ENCODE data around the gene VWC2L.

Gene VWC2L

DNA sequence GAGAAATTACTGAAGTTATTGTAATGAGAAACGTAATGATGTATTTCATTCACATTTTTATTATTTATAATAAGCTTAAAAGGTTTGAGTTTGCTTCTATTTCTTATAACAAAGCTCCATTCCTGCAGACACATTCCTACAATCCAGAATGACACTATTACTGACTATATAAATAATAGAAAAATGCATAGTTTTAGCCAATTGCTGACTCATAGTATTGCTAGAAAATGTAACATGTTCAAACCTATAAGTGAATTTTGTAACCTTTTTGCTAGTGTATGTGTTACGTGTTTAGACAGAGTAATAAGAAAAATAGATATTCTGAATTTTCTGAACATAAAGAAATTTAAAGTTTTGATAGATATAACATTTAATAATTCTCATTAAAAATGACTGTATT lies 9.3 kb upstream of the VWC2L start:
- Mint-ChIP-seq H3K4me3 (no peak overlapping the region), H3K9me3 (no peaks in the 10 kb centered on the region), H3K27ac (no peak overlapping the region), H3K36me3 (ENCODE audit: low read depth) (no peaks in the 10 kb centered on the region), H3K4me1 (ENCODE audit: low read depth) (no peaks in the 10 kb centered on the region), H3K27me3 (ENCODE audit: low read depth) (no peaks in the 10 kb centered on the region)
- no peak for DNase-seq (ENCODE audit: low spot score)

DNA sequence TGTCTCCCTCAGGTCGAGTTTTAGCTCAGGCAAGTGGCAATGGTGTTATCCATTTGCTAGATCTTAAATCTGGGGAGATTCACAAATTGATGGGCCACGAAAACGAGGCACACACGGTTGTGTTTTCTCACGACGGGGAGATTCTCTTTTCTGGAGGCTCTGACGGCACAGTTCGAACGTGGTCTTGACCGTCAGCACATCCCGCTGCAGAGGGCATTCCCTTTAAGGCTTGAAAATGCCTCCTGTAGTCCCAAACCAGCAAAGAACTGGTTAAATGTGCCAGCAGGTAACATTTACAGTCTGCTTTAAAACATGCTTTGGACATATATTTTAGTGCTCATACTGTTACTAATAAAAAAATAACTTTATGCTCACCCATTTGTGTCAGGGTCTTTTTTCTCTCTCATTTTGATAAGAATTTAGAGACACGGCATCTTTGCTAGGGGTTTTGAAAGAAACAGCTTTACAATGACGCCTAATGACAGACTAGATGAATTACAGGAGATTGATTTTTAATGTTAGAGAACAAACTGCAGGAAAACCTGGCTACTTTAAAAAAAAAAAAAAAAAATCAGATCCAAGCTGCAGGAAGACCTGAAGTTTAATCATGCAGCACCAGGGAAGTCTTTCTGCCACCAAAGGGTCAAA lies 602 bp upstream of the VWC2L start:
- Mint-ChIP-seq H3K36me3 (ENCODE audit: low read depth) (no peaks in the 10 kb centered on the region), H3K9me3 (no peaks in the 10 kb centered on the region)

DNA sequence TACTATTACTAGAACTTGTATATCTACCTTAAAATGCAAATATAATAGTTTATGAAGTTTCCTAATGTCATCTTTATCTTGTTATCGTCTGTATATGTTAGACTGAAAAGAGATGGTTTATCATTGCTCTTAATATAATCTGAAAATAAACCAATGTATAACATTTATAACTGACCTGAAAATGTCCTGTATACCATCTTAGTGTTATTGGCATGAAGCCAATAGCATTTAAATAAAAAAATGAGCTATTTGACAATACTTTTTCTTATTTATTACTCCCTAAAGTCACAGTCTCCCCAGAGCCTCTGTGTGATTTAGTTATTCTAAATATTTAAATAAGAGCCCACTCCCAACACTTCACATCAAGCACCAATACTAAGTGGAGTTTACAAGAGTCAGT lies 1.8 kb downstream of the VWC2L start:
- Mint-ChIP-seq H3K4me3 (no peak overlapping the region), H3K27me3 (ENCODE audit: low read depth) (no peaks in the 10 kb centered on the region), H3K36me3 (ENCODE audit: low read depth) (no peaks in the 10 kb centered on the region), H3K27ac (no peak overlapping the region), H3K9me3 (no peaks in the 10 kb centered on the region), H3K4me1 (ENCODE audit: low read depth) (no peaks in the 10 kb centered on the region)
- DNase-seq (ENCODE audit: low spot score) = no peak

More for the DNA sequence above, 602 bp upstream of the VWC2L start:
- Mint-ChIP-seq H3K27ac (no peak overlapping the region), H3K4me3 (no peak overlapping the region), H3K4me1 (ENCODE audit: low read depth) (no peaks in the 10 kb centered on the region), H3K27me3 (ENCODE audit: low read depth) (no peaks in the 10 kb centered on the region)
- no peak for DNase-seq (ENCODE audit: low spot score)

DNA sequence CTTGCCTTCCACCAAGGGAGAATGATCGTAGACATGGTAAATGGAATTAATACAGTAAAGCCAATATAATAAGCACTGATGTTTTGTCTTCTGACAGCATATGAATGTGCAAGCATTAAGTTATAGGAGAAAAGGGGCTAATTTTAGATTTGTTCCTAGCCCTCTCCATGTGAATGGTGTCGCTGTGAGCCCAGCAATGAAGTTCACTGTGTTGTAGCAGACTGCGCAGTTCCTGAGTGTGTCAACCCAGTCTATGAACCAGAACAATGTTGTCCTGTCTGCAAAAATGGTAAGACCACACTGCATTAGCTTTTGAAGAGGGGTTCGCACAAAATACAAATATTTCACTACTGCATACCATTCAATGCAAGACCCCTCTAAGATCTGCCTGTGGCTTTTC lies 25.6 kb downstream of the VWC2L start:
- no peaks in the 10 kb centered on the region for H3K9me3 Mint-ChIP-seq
- no peaks in the 10 kb centered on the region for H3K4me1 Mint-ChIP-seq (ENCODE audit: low read depth)
- DNase-seq (ENCODE audit: low spot score) = no peak
- no peaks in the 10 kb centered on the region for H3K27me3 Mint-ChIP-seq (ENCODE audit: low read depth)
- H3K27ac Mint-ChIP-seq = no peak overlapping the region
- no peaks in the 10 kb centered on the region for H3K36me3 Mint-ChIP-seq (ENCODE audit: low read depth)
- H3K4me3 Mint-ChIP-seq = no peak overlapping the region

DNA sequence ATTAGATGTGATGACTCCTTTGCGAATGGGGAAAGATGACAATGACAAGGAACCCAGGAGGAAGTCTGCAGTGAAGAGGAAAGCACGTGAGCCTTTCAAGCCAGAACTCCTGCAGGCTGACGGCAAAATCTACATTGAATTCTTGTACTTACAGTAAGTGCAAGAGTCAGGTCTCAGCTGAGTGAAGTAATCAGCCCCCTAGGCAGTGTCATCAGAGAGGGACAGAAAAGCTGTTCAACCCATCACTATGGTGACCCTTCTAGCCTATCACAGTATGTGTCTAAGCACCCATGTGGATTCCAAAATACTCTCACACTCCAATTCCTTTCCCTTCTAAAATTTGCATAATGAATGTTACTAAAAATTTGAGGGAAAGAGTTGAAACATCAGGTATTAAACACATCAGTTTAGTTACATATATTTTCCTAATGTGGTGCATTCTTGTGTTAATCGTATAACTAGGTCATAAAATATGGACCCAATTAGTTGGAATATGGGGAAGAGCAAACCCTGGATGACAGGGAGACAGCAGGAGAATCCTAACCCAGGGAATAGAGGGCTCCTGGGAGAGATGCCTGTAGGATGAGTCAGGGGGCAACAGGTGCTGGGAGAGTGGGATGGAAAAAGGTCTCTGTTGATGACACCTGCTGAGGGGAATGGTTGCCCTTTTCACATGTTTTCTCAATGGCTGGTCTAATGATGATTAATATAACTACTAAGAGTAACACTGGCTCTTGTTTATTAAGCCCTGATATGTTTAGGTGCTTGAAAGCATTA lies 39.5 kb downstream of the VWC2L start:
- no peak overlapping the region for H3K27ac Mint-ChIP-seq
- H3K4me3 Mint-ChIP-seq = no peak overlapping the region
- no peaks in the 10 kb centered on the region for H3K36me3 Mint-ChIP-seq (ENCODE audit: low read depth)
- no peaks in the 10 kb centered on the region for H3K27me3 Mint-ChIP-seq (ENCODE audit: low read depth)
- H3K4me1 Mint-ChIP-seq (ENCODE audit: low read depth) = no peaks in the 10 kb centered on the region
- DNase-seq (ENCODE audit: low spot score) = no peak
- no peaks in the 10 kb centered on the region for H3K9me3 Mint-ChIP-seq

DNA sequence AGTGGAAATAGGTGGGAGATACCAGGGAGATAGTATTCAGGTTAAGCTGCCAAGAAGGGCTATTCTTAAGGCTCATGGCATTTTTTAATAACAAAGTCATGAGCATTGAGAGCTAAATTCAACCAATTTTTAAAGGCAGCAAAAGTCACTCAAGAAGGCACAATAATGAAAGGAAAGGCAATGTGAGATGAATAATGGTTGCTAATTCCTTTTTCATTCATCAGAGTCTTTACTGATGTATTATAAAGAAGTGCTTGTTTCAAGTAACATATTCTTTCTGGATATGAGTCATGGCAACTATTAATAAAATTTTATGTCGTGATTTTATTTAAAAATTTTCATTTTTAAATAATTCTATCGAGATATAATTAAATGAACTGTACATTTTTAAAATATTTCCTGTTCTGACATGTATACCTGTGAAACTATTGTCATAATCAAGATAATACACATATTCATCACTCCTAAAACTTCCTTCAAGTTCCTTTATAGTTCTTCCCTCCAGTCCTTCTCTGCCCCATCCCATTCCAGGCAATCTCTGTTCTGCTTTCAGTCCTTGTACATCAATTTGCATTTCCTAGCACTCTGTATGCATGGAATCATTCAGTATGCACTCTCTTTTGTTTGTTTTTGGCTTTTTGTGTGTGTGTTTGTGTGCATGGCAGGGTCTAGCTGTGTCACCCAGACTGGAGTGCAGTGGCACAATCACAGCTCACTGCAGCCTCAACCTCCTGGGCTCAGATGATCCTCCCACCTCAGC lies 40.8 kb downstream of the VWC2L start:
- Mint-ChIP-seq H3K27me3 (ENCODE audit: low read depth) (no peaks in the 10 kb centered on the region), H3K36me3 (ENCODE audit: low read depth) (no peaks in the 10 kb centered on the region), H3K9me3 (no peaks in the 10 kb centered on the region), H3K4me1 (ENCODE audit: low read depth) (no peaks in the 10 kb centered on the region), H3K27ac (no peak overlapping the region), H3K4me3 (no peak overlapping the region)
- DNase-seq (ENCODE audit: low spot score) = no peak

DNA sequence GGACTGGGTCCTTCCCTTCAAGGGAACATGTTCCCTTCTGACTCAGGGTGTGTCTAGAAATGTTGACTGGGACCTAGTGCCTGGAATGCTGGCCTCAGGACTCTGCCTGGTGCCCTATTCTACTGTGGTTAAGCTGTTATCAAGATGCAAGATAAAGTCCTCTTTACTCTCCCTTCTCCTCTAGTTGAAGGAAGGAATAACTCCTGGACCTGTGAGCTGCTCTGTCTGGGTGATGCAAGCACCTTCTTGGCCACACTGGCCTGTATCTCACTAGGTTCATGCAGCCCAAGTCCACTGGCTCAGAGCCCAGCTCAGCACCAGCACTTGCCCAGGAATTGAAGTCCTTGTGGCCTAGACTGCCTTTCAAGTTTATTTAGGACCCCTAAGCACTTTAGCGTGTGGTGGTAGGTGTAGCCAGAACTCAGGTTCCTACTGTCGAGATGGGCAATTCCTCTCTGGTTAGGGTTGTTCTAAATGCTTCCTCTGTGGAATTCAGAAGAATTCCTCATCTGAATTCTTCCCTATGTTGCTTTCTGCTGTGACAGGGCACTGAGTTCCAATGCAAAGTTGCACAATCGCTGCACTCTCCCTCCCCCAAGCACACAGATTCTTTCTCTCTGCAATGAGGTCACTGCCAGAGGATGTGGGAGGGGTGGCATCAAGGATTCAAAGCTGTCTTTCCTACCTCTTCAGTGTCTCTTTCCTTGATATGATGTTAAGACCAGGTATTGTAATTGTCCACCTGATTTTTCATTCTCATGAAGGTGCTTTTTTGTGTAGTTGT lies 54.7 kb downstream of the VWC2L start:
- Mint-ChIP-seq H3K9me3 (no peaks in the 10 kb centered on the region), H3K27ac (no peak overlapping the region), H3K36me3 (ENCODE audit: low read depth) (no peaks in the 10 kb centered on the region), H3K4me3 (no peak overlapping the region), H3K27me3 (ENCODE audit: low read depth) (no peaks in the 10 kb centered on the region), H3K4me1 (ENCODE audit: low read depth) (no peaks in the 10 kb centered on the region)
- DNase-seq (ENCODE audit: low spot score) = no peak

DNA sequence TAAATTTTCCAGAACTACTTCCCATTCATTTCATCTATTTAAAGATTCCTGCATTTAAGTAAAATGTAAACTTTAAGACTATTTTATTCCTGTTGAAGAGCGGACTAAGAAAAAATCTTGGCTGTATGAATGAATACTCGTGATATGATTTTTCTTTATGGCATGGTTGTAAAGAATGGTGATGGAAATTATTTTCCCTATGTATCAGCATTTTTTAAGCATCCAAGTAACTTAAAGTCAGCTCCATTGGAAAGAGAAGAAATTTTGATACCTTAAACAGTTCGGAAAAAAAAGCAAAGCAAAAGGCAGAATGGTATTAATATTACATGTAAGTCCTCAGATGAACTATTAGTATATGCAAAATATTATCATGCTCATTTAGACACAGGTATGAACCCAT lies 58.9 kb downstream of the VWC2L start:
- no peak overlapping the region for H3K27ac Mint-ChIP-seq
- no peaks in the 10 kb centered on the region for H3K36me3 Mint-ChIP-seq (ENCODE audit: low read depth)
- no peaks in the 10 kb centered on the region for H3K4me1 Mint-ChIP-seq (ENCODE audit: low read depth)
- no peak overlapping the region for H3K4me3 Mint-ChIP-seq
- H3K9me3 Mint-ChIP-seq = no peaks in the 10 kb centered on the region
- no peaks in the 10 kb centered on the region for H3K27me3 Mint-ChIP-seq (ENCODE audit: low read depth)
- no peak for DNase-seq (ENCODE audit: low spot score)

DNA sequence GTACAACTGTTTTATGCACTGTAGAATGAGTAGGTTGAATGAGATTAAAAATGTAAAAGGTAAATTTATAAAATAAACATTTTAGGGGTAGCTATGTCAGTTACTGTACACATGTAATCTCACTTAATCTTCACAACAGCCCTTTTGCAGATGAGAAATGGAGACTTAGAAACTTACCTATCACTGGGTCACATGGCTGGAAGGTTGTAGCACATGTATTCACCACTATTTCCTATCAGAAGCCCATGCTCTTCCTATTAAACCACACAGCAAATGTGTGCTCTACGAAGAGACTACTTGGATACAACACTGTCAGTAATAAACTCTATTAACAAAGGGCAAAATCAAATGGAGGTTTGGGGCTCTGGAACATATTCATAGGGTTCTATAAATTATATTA lies 60.5 kb downstream of the VWC2L start:
- no peaks in the 10 kb centered on the region for H3K9me3 Mint-ChIP-seq
- H3K4me3 Mint-ChIP-seq = no peak overlapping the region
- H3K36me3 Mint-ChIP-seq (ENCODE audit: low read depth) = no peaks in the 10 kb centered on the region
- no peak overlapping the region for H3K27ac Mint-ChIP-seq
- H3K4me1 Mint-ChIP-seq (ENCODE audit: low read depth) = no peaks in the 10 kb centered on the region
- no peak for DNase-seq (ENCODE audit: low spot score)
- no peaks in the 10 kb centered on the region for H3K27me3 Mint-ChIP-seq (ENCODE audit: low read depth)

DNA sequence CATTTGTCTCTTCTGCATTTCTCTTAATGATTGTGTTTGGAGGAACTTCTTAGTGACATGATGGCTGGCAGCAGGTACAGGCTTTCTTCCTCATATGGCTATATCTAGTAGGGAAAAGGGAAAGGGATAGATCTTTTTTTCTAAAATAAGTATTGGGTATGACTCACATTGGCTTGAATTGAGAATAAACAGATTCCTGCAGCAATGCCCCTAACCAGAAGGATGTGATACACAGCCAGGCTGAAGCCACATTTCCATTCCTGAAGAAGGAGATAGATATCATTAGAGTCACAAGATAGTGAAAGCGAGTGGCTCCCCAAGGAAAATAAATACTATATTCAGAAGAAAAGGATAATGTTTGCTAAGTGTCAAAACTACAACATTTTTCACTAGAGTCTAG lies 61.1 kb downstream of the VWC2L start:
- H3K27ac Mint-ChIP-seq = no peak overlapping the region
- no peaks in the 10 kb centered on the region for H3K27me3 Mint-ChIP-seq (ENCODE audit: low read depth)
- DNase-seq (ENCODE audit: low spot score) = no peak
- H3K36me3 Mint-ChIP-seq (ENCODE audit: low read depth) = no peaks in the 10 kb centered on the region
- H3K4me1 Mint-ChIP-seq (ENCODE audit: low read depth) = no peaks in the 10 kb centered on the region
- no peaks in the 10 kb centered on the region for H3K9me3 Mint-ChIP-seq
- H3K4me3 Mint-ChIP-seq = no peak overlapping the region

DNA sequence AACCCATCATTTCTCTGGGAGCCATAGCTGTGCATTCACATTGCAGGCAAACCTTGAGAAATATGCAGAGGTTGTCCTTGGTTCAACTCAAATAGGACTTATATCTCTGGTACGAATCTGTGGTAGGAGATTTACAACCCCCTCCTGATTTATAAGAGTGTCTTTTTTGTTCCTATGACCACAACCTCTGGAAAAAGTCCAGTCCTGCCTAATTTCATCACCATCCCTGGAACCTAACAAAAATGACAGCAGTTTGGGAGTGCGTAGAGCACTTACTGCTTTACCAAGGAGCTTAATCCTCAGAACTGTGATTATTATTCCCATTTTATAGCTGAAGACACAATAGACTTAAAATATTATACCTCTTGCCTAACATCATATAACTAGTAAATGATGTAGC lies 66.5 kb downstream of the VWC2L start:
- DNase-seq (ENCODE audit: low spot score) = no peak
- Mint-ChIP-seq H3K9me3 (no peaks in the 10 kb centered on the region), H3K27ac (no peak overlapping the region), H3K27me3 (ENCODE audit: low read depth) (no peaks in the 10 kb centered on the region), H3K36me3 (ENCODE audit: low read depth) (no peaks in the 10 kb centered on the region), H3K4me1 (ENCODE audit: low read depth) (no peaks in the 10 kb centered on the region), H3K4me3 (no peak overlapping the region)

DNA sequence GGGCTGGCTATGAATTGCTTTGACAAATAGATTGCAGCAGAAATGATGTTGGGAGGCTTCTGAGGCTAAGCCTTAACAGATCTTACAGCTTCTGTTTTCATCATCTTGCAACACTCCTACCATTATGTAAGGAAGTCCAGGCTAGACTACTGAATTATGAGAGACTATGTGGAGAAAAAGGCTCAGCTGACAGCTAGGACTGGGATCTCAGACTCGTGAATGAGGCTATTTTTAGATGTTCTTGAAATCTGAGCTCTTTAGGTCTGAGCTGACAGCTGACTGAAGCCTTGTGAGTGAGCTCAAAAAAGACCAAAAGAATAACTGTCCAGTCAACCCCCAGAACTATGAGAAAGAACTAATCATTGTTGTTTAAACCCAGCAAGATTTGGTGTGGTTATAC lies 70.3 kb downstream of the VWC2L start:
- DNase-seq (ENCODE audit: low spot score) = no peak
- no peaks in the 10 kb centered on the region for H3K27me3 Mint-ChIP-seq (ENCODE audit: low read depth)
- H3K27ac Mint-ChIP-seq = no peak overlapping the region
- H3K4me1 Mint-ChIP-seq (ENCODE audit: low read depth) = no peaks in the 10 kb centered on the region
- H3K9me3 Mint-ChIP-seq = no peaks in the 10 kb centered on the region
- H3K36me3 Mint-ChIP-seq (ENCODE audit: low read depth) = no peaks in the 10 kb centered on the region
- H3K4me3 Mint-ChIP-seq = no peak overlapping the region

DNA sequence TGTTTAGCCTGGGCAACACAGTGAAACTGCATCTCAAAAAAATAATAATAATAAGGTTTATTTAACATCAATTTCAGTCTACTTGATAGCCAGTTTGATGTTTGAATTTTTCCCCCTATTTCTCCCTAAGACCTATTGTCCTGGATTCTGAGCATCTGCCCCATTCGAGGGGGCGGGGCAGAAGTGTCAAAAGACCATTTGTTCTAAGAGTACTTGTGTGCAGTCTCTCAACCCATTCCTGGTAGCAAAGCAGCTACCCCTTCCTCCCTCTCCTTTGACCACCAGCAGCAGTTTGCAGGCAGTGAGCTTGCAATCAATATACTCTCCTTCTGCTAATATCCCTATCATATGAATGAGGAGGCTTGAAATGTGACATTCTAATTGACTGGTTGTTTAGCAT lies 71.9 kb downstream of the VWC2L start:
- H3K4me1 Mint-ChIP-seq (ENCODE audit: low read depth) = no peaks in the 10 kb centered on the region
- DNase-seq (ENCODE audit: low spot score) = no peak
- no peaks in the 10 kb centered on the region for H3K36me3 Mint-ChIP-seq (ENCODE audit: low read depth)
- H3K9me3 Mint-ChIP-seq = no peaks in the 10 kb centered on the region
- no peak overlapping the region for H3K27ac Mint-ChIP-seq
- H3K27me3 Mint-ChIP-seq (ENCODE audit: low read depth) = no peaks in the 10 kb centered on the region
- H3K4me3 Mint-ChIP-seq = no peak overlapping the region

DNA sequence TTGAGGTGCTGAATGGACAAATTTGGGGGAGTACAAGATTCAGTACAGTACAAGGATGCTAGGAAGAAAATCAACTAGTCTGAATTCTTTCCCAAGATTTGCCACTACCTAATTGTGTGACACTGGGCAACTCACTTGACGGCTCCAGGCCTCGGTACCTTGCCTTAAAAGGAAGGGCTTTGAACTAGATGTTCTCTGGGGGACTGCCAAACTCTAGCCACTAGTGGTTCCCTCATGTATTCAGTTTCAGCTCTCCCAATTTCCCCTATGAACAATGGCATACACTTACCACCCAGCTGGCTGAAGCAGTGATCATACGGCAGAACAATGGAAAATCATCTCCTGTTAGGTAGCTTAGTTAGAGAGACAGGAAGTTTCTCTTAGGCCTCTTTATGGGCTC lies 73.4 kb downstream of the VWC2L start:
- Mint-ChIP-seq H3K4me1 (ENCODE audit: low read depth) (no peaks in the 10 kb centered on the region), H3K9me3 (no peaks in the 10 kb centered on the region), H3K27ac (no peak overlapping the region), H3K4me3 (no peak overlapping the region), H3K27me3 (ENCODE audit: low read depth) (no peaks in the 10 kb centered on the region), H3K36me3 (ENCODE audit: low read depth) (no peaks in the 10 kb centered on the region)
- DNase-seq (ENCODE audit: low spot score) = no peak
